Uterus (tissue), 2 donors: ENCODE data around the gene MAP3K14.

ENCODE experiments used
- CTCF ChIP-seq, 4 experiments: fragments of 200-600 bp in 2 of 4; fragments of 450-650 bp in 2 of 4; sonication (generic) in 2 of 4; IDR thresholded peaks; one replicate each; pipeline ENCODE4 v1.5.1; 2016 to 2019; ENCODE audit warnings: antibody characterized with exemption in 4 of 4, mild to moderate bottlenecking in 2 of 4, moderate library complexity in 1 of 4
- POLR2A ChIP-seq, 2 donors: fragments of 450-650 bp; IDR thresholded peaks; one replicate each; pipeline ENCODE4 v1.6.1; 2016; ENCODE audit warnings: antibody characterized with exemption in 2 of 2, mild to moderate bottlenecking in 1 of 2, moderate library complexity in 1 of 2

- TF ChIP-seq CTCF (IDR thresholded peaks at IDR 0.05) (no peak), POLR2A (IDR thresholded peaks at IDR 0.05) (no peak)
These were observed 70.5 kb downstream of the MAP3K14 start for GRCh38 chr17:45246338-45246737.
